ENCODE measurements around the gene NFIX. TPM values are rescaled to one million over a fixed set of nuclear protein-coding genes. Genes with fewer than 3 reads are reported as not detected.

The NFIX gene
- total and polyA plus RNA-seq, 4 donors: 26.0 to 190 (median 89.6) TPM

GRCh38 chr19:13127811-13128575 is 132.7 kb downstream of the NFIX start:
- no peaks in the 10 kb centered on the region for H3K27me3 ChIP-seq (ENCODE audit: control insufficient read depth in 3 of 3, insufficient read depth in 3 of 3, low read length in 2 of 3)
- peaks cover 0 to 2% (median 0%) of the 10 kb centered on the region in 5 donors for H3K4me1 ChIP-seq (ENCODE audit: control insufficient read depth in 5 of 5, insufficient read depth in 5 of 5, low read length in 5 of 5)
- WGBS, 2 donors: 90 to 95% methylated on average over 6 of the region's 6 CpGs
- H3K9ac ChIP-seq (ENCODE audit: insufficient read depth in 1 of 2, low read length in 2 of 2): no peak overlapping the region
- no peak for TF ChIP-seq CTCF (IDR thresholded peaks at IDR 0.05; ENCODE audit: control extremely low read depth, extremely low read depth)
- DNase-seq (no peak), ATAC-seq (ENCODE audit: insufficient read depth, low FRiP score) (no peak)
- no peaks in the 10 kb centered on the region for H3K9me3 ChIP-seq (ENCODE audit: control insufficient read depth in 4 of 4, insufficient read depth in 3 of 4, low read length in 3 of 4)
- peaks cover 0 to 6% (median 0%) of the 10 kb centered on the region in 4 donors for H3K36me3 ChIP-seq (ENCODE audit: control insufficient read depth in 4 of 4, insufficient read depth in 4 of 4, low read length in 4 of 4)
- no peak overlapping the region for H3K27ac ChIP-seq (ENCODE audit: low read depth in 1 of 2, low read length in 1 of 2)
- no peak overlapping the region for H3K4me3 ChIP-seq

GRCh38 chr19:13128583-13128982 is 133.3 kb downstream of the NFIX start:
- H3K4me1 ChIP-seq (ENCODE audit: control insufficient read depth in 5 of 5, insufficient read depth in 5 of 5, low read length in 5 of 5): peaks cover 0 to 4% (median 0%) of the 10 kb centered on the region in 5 donors
- no peak for TF ChIP-seq CTCF (IDR thresholded peaks at IDR 0.05; ENCODE audit: control extremely low read depth, extremely low read depth)
- H3K9me3 ChIP-seq (ENCODE audit: control insufficient read depth in 4 of 4, insufficient read depth in 3 of 4, low read length in 3 of 4): no peaks in the 10 kb centered on the region
- peaks cover 0 to 6% (median 0%) of the 10 kb centered on the region in 4 donors for H3K36me3 ChIP-seq (ENCODE audit: control insufficient read depth in 4 of 4, insufficient read depth in 4 of 4, low read length in 4 of 4)
- H3K4me3 ChIP-seq: no peak overlapping the region
- no peak overlapping the region for H3K27ac ChIP-seq (ENCODE audit: low read depth in 1 of 2, low read length in 1 of 2)
- ATAC-seq (ENCODE audit: insufficient read depth, low FRiP score): no peak
- no peak for DNase-seq
- H3K9ac ChIP-seq (ENCODE audit: insufficient read depth in 1 of 2, low read length in 2 of 2): no peak overlapping the region
- 53 to 79% methylated on average over 1 of the region's 1 CpG for WGBS, 2 donors
- H3K27me3 ChIP-seq (ENCODE audit: control insufficient read depth in 3 of 3, insufficient read depth in 3 of 3, low read length in 2 of 3): no peaks in the 10 kb centered on the region

GRCh38 chr19:13129384-13129783 is 134.1 kb downstream of the NFIX start:
- H3K27ac ChIP-seq (ENCODE audit: low read depth in 1 of 2, low read length in 1 of 2): no peak overlapping the region
- no peaks in the 10 kb centered on the region for H3K9me3 ChIP-seq (ENCODE audit: control insufficient read depth in 4 of 4, insufficient read depth in 3 of 4, low read length in 3 of 4)
- no peaks in the 10 kb centered on the region for H3K27me3 ChIP-seq (ENCODE audit: control insufficient read depth in 3 of 3, insufficient read depth in 3 of 3, low read length in 2 of 3)
- no peak for ATAC-seq (ENCODE audit: insufficient read depth, low FRiP score)
- peaks cover 0 to 6% (median 0%) of the 10 kb centered on the region in 4 donors for H3K36me3 ChIP-seq (ENCODE audit: control insufficient read depth in 4 of 4, insufficient read depth in 4 of 4, low read length in 4 of 4)
- no peak for DNase-seq
- no peak overlapping the region for H3K4me3 ChIP-seq
- WGBS, 2 donors: 93 to 95% methylated on average over 9 of the region's 9 CpGs
- H3K4me1 ChIP-seq (ENCODE audit: control insufficient read depth in 5 of 5, insufficient read depth in 5 of 5, low read length in 5 of 5): peaks cover 0 to 7% (median 0%) of the 10 kb centered on the region in 5 donors
- no peak for TF ChIP-seq CTCF (IDR thresholded peaks at IDR 0.05; ENCODE audit: control extremely low read depth, extremely low read depth)
- H3K9ac ChIP-seq (ENCODE audit: insufficient read depth in 1 of 2, low read length in 2 of 2): no peak overlapping the region
